ENCODE results near the gene INPP5E. TPM values are rescaled to one million over a fixed set of nuclear protein-coding genes. Genes with fewer than 3 reads are reported as not detected.

Gene INPP5E
- polyA plus RNA-seq, 5 donors, result 9.5 to 19.7 (median 14.6) TPM

DNA sequence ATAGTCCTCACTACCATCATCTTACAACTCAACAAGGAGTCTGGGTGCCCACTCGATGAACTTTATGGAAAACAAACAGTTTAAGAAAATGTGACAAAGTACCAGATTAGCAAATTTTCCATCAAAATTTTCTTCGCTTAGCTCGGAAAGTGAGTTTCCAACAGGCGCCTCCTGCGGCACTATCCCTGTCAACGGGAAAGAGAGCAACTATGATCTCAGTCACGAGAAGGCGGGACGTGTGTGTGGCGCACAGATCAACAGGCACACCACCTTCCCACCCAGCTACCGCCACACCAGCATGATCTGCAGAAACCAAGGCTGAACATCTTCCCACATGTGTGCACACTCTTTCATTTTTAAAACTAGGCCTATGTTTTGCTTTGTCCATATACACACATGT is 13.7 kb upstream of the INPP5E start:
- no peak for DNase-seq

DNA sequence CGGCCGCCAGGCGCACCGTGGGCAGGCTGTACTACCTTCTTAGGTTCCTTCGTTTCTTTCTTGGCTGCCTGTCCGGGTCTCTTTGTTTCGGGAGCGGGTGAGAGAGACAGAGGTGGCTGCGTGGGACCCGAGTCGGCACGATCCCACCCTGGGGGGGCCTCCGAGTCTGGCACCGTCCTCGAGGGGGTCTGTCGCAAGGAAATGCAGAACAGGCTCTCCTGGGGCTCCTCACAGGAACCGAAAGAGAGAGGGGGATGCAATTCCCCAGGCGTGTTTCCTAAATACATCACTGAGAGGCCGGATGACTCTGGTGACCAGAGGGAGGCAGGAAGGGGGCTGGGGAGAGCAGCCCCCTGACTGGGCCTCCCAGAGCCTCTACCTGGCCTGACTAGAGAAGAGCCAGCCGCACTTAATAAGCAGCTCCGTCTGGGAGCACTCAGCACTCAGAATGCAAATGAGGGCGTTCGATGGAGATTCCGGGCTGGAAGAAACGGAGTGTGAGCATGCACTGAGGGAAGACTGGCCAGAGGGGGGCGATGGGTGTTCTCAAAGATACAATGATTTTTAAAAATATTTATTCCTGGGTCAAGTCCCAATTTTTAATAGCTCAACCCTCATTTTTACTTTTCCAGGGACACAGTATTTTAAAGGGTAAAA is 11.7 kb upstream of the INPP5E start:
- no peak for DNase-seq

DNA sequence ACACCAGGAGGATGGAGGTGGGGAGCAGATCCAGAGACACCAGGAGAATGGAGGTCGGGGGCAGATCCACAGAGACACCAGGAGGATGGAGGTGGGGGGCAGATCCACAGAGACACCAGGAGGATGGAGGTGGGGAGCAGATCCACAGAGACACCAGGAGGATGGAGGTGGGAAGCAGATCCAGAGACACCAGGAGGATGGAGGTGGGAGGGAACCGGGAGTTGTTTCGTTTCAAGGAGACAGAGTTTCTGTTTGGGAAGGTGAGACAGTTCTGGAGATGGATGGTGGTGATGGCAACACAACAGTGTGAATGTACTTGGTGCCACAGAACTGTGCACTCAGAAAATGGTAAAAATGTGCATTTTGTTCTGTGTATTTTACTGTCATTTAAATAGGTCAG is 9.0 kb upstream of the INPP5E start:
- no peak for DNase-seq

DNA sequence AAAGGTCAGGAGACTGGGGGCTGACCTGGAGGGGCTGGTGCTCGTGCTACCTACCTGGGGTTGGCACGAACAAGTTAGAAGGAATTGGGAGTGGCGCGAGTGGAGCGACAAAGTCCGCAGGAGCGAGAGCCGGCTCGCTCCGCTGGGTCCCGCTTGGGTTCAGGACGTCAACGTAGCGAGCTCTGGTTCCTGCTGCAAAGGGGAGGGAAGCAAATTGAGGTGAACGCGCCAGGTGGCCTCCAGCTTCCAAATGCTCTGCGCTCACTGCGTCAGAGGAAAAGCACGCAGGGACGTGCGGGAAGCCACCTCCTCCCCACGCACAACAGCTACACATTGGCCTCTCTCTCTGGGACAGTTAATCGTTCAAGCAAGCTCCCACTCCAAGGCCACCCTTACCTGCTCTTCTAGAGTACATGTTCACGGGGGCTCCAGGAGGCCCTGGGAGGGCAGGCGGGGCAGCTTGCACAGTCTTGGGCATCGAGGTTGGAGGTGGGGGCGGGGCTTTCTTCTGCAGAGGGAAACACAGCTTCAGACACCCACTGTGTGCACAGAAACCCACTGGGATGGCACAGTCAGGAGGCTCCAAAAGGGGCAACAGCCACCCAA is 7.6 kb upstream of the INPP5E start:
- no peak for DNase-seq

DNA sequence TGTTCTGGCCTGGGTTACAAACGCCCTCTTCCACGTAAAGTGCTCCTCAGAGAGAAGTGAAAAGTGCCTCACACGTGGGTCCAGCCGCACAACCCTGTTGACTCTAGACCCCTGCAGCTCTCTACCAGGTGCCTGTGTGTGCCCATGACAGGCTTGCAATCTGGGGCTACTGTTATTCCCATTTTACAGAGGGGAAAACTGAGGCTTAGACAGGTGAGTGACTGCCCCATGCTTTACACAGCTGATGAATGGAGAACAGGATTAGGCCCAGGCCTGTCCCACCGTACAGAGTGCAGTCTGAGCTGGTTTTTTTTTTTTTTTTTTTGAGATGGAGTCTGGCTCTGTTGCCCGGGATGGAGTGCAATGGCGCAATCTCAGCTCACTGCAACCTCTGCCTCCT is 6.2 kb upstream of the INPP5E start:
- DNase-seq, result no peak

DNA sequence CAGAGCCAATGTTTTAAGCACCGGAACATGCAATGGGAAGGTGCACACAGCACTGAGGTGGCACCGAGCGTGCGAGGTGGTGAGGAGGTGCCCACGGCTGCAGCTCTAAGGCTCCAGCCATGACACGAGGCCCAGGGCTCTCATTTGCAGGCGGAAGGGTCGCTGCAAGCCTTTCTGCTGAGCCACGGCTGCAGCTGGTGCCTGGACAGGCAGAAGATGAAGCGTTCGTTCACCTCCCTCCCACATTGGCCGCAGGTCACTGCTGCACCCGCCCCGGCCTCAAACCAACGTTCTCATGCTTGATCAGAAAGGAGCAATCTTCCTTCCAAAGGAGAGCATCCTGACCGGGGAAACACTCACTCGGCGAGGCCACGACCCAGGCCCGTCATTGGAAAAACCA is 4.5 kb upstream of the INPP5E start:
- DNase-seq, result no peak

DNA sequence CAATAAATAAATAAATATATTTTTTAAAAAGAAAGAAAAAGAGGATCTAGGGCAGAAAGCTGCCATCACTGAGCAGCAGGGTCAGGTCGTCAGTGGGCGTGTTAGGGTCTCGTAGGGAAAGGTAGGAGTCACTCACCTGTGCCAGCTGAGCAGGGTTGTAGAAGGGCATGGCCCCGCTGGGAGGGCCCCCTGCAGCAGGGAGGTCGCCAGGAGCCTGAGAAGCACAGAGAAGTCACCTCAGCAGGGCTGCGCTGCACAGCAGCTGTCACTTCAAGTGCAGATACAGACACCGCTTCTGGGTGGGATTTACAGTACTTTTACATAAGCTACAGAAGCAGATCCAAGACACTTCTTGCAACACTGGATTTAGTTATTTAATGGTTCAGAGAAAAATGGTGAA is 4.0 kb upstream of the INPP5E start:
- DNase-seq, result no peak

DNA sequence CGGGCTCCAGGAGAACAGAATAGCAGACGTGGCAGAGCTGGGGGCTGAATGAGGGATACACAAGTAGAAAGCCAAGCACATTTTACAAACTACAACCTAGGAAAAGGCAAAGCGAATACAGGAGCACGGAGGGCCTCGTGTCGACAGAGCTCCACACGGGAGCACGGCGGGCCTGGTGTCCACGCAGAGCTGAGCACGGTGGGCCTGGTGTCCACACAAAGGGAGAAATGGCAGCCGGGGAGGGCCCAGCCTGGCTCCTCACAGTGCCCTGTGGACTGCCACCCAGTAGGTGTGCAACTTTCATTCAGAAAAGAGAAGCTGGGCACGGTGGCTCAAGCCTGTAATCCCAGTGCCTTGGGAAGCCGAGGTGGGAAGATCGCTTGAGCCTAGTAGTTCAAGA is 3.4 kb upstream of the INPP5E start:
- DNase-seq, result no peak

DNA sequence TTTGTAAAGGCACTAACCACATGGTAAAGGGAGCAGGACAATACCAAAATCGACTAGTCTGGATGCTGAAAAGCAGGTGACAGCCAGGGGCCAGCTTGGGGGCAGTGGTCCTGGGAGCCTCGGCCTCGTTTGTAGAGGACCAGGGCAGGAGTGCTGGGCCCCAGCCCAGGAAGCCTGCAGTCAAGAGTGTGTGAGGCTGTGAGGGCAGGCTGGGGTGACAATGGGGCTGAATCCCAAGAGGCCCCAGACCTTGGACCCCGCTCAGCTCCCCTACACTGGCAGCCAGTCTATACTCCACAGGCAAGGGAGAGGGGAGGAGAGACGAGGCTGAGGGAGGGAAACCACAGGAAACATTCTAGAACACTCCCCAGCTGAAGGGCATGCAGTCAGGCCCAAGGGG is 2.6 kb upstream of the INPP5E start:
- no peak for DNase-seq

DNA sequence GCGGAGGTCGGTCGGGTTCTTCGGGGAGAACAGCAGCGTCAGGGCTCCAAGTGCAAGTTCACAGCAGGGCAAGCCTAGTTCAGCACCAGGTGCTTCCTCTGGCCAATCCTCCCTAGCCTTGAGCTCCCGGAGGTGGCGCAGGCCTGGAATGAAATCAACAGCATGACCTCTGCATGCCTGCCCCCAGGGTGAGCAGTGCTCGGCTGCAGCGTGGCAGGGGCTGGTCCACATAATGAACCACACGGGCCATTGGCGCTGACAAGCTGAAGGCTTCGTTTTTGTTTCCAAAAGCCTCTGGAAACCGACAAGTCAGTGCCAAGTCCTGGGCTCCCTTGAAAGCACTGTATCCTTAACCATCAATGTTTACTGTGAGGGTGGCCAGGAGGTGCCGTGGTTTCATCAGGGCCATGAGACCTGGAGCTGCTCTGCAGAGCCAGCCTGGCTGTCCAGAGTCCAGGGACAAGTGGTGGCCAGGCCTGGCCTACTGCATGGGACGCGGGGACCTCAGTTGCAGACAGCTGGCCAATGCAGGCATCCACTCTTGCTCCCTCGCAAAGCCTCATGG is 2.1 kb upstream of the INPP5E start:
- no peak for DNase-seq

DNA sequence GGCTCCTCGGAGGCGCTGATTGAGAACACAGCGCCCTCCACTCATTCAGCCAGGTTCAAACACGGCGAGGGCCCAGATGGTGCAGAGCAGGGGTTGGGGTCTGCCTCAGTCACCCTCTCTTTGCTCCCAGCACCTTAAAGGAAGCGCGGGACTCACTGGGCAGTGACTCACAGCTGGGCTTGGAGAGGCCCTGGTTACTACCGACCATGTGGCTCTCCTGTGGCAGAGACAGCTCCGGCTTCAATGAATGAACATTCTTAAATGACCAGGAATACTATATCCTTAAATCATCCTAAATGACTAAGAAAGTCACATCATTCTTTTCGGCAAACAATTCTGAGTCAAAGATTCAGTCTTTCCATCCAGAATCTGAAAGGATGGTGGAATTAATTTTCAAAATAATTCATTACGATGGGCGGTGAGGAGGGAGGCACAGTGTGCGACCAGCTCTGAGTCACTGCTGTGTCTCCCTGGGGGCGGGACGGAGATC is 1.6 kb upstream of the INPP5E start:
- DNase-seq, result no peak

DNA sequence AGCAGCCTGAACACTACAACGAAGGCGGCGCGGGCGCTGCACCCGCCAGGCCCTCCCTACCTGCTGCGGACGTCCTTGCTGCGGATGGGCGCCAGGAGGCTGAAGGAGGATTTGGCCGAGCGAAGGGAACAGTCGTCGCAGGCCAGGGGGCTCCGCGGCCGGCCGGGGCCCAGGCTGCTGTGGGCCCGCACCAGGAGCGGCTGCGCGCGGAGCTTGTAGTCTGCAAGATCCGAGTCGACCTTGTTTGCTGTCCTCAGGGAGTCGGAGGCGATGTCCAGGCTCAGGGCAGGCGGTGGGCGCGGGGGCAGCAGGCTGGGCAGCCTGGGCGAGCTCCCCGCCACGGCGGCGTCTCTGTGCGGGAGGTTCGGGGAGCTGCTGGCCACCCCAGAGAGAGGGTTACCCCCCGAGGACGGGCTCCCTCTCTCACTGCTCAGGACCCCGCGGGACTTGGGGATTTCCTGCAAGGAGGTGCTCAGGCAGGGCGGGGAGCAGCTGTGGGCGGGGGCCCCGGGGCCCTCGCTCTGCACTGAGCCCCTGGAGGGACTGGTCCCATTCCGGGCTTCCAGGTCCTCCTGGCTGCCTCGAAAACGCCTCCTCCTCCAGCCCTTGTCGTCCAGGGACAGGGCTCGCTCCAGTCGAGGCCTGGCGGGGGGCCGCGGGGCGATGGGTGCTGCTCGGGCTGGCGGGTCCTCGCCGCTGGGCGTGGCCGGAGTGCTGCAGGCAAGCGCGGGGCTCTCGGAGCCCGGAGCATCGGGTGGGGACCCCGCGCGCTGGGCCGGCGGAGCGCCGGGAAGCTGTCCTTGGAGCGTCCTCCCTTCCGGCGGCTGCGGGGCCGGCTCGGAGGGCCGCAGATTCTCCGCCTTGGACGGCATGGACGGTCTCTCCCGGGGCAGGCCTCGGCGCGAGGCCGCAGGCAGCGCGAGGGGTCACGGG is 831 bp downstream of the INPP5E start:
- DNase-seq, result peak; percentile 5 to 11

DNA sequence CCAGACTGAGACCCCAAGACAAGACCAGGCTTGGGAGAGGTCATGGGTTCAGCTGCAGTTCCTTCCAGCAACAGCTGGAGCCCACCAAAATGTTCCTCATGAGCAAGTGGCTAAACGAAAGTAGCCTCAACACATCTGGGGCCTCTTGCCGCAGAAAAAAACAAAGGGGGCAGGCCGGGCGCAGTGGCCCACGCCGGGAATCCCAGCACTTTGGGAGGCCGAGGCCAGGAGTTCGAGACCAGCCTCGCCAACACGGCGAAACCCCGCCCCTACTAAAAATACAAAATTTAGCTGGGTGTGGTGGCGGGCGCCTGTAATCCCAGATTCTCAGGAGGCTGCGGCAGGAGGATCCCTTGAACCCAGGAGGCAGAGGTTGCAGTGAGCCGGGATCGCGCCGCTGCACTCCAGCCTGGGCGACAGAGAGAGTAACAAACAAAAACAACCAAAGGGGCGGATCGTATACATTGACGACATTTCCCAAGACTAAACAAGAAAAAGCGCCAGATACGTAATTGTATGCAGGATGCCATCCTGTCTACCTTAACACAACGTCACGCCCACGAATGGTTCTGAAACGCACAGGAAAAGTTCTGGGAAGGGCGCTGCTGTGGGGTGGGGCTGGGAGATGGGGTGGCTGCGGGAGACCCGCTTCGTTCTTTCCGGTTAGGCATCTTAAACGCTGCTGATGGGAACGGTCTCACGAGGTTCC is 1.7 kb downstream of the INPP5E start:
- DNase-seq, result peak in 1 of 2 donors; percentile 6

DNA sequence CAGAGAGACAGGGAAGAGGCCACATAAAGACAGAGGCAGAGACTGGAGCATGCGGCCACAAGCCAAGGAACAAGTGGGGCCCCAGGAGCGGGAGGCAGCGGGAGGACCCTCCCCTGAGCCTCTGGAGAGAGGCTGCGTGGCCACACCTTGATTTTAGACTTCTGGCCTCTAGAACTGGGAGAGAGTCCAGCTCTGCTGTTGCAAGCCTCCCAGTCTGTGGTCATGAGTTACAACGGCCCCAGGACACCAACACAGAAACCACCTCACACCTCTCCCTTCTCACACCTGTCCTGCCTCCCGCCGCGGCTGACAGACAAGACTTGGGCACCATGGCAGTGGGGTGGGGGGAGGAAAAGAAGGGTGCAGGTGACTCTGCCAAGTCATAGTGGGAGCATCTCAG is 2.2 kb downstream of the INPP5E start:
- DNase-seq, result no peak

DNA sequence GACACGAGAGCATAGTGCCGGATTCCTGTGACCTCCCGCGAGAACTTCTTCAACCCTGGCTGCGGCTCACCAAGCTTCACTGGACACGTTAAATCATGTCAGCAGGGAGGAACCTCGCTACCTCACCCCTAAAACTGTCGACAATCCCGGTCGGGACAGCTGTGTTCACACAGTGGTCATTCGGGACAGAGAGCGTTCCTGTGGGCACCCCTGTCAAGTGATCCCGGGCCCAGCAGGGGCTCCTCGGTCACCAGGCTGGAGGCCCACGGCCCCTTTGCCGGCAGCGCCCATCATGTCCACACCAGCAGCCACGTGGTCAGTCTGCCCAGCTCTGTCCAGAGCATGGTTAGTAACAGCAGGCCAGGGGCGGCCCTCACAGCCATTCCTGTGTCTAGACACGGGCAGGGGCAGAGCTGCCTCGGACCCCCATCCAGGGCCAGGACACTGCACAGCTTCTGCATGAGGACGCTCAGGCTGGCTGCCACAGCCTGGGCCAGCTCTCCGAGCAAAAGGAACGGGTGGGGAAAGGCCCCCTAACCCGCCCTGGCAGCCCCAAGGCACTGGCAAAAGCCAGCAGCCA is 3.5 kb downstream of the INPP5E start:
- DNase-seq, result no peak

DNA sequence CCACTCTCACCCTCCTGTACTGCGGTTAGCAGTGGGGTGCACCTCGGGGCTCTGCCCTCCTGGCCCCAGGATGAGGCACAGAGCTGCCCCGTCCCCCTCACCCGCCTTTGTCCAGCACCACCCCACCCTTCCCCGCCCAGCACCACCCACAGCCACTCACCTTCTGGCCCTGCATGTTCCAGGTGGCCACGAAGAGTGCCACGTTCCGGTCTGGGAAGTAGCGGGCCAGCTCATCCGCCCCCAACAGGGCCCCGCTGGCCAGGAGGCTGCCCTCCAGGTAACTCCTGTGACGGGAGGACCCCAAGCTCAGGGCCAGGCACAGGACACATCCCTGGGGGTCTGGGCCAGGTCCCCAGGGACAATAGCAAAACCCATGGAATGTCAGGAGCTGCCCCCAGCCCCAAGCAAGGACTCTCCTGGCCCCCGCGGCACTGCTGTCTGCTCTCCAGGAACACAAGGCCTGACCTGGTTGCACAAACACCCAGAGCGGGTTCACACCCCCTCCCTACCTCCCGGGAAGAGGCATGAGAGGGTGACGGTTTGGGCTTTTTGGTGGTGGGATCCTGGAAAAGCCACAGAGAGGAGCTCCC is 5.0 kb downstream of the INPP5E start:
- DNase-seq, result no peak

DNA sequence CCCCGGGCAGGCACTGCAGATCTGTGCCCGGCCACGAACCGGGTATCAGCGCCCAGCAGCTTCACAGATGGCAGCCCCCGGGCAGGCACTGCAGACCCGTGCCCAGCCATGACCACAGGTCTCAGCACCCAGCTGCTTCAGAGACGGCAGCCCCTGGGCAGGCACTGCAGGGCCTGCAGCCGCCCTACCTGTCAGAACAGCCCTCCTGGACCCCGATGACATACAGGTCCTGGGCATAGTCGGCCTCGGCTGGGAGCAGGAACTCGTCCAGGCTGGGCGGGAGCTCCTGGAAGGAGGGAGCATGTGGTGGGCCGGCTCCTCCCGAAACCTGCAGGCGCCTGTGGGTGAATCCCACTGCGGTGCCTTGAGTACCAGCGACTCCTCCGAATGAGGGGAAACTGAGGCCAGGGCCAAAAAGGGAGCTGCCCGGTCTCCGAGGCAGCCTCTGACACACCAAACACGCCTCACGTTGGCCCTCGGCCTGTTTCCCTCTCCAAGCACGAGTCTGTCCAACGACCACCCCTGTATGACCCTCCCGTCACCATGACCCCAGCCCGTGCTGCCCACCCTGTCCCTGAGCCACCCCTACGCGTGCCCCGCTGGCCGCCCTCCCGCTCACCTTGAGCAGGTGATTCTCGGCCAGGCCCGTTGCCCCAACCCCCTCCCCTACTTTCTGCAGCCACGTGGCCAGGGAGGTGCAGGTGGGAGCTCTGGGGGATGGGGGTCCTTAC is 5.6 kb downstream of the INPP5E start:
- no peak for DNase-seq

DNA sequence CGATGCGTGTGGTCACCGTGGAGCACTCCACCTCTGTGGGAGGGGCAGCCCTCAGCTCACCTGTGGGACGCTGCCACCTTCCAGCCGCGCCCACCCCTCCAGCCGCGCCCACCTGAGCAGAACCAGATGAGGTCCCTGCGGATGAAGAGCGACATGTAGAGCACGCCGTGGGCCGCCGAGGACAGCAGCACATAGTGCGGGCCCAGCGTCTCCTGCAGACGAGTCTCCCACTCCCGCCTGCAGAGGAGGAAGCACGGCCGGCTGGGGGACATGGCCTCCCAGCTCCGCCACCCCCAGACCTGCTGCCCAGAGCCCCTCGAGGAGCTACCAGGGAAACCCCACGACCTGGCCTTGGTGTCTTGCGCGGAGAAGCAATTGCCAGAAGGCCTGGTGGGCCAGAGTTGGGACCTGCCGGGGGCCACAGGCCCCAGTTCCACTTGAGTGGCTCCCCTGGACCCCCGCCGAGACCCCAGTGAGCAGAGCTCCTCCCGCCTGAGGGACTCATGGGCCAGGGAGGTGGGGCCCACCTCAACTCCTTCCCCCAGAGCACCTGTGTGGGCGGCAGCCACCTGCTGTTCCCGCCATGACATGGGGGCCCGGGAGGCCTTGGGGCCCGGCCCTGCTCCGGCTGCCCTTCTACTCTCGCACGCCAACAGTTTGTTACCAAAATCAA is 6.5 kb downstream of the INPP5E start:
- DNase-seq, result no peak

DNA sequence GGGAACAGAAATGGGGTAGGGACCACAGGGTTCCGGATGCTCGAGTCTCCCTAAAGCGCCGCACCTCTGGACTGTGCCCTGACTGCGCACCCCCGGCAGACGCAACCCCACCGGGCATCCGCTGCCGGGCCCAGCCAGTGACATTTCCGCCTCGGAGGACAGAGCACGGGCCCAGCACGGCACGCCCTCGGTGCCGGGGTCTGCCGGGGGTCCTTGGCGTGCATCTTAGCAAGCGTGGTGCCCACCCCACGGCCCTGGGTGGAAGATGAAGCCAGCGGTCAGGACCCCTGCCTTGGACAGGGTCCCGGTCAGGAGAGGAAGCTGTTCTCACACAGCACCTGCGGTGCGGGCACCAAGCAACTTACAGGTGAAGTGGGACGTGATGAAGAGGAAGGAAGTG is 7.1 kb downstream of the INPP5E start:
- DNase-seq, result no peak

All from right lung (tissue), 5 donors.